SU-DHL-6 (cell line): Measurements from ENCODE around the gene SLC26A9.

Source experiments
- H2AFZ ChIP-seq: fragments of 200-600 bp; sonication (generic); 2 replicates; pipeline ENCODE4 v1.6.1; 2014; ENCODE audit warnings: low read depth, mild to moderate bottlenecking, moderate library complexity, mixed read lengths, antibody characterized with exemption, low read length; ENCODE audit not compliant: severe bottlenecking
- H3F3A ChIP-seq: fragments of 200-600 bp; shearing (Covaris generic); 2 replicates; pipeline ENCODE4 v1.6.0; 2016; ENCODE audit warnings: antibody characterized with exemption, mild to moderate bottlenecking; ENCODE audit not compliant: insufficient read depth
- H3K27ac ChIP-seq: fragments of 200-600 bp; sonication (generic); 2 replicates; pipeline ENCODE4 v1.5.1; 2016; ENCODE audit warnings: low read depth, mild to moderate bottlenecking, low read length, moderate library complexity, mixed read lengths
- H3K27me3 ChIP-seq: fragments of 200-600 bp; sonication (generic), shearing (Covaris generic); 2 replicates; pipeline ENCODE4 v1.6.0; 2014; ENCODE audit warnings: mild to moderate bottlenecking, low read length
- H3K36me3 ChIP-seq: fragments of 200-600 bp; sonication (generic); 2 replicates; pipeline ENCODE4 v1.6.1; 2014; ENCODE audit warnings: mild to moderate bottlenecking, low read length, mixed read lengths
- H3K4me2 ChIP-seq: fragments of 300-600, 200-600 bp; shearing (Covaris generic), sonication (generic); 2 replicates; pipeline ENCODE4 v1.6.0; 2014; ENCODE audit warnings: low read length, low read depth, mild to moderate bottlenecking; ENCODE audit not compliant: poor library complexity, severe bottlenecking
- H3K4me3 ChIP-seq: fragments of 200-600 bp; sonication (generic); 2 replicates; pipeline ENCODE4 v1.5.1; 2014; ENCODE audit warnings: antibody characterized with exemption, low read length, mild to moderate bottlenecking, mixed read lengths; ENCODE audit not compliant: insufficient read depth, poor library complexity, severe bottlenecking
- H3K79me2 ChIP-seq: fragments of 200-600 bp; sonication (generic); 2 replicates; pipeline ENCODE4 v1.6.1; 2014; ENCODE audit warnings: mild to moderate bottlenecking, low read length, moderate library complexity; ENCODE audit not compliant: insufficient read depth
- H3K9ac ChIP-seq: fragments of 200-600 bp; sonication (generic); 2 replicates; pipeline ENCODE4 v1.7.0; 2014; ENCODE audit warnings: mild to moderate bottlenecking, low read length
- H3K9me2 ChIP-seq: fragments of 200-600 bp; sonication (generic); replicated peaks from 2 replicates; pipeline ENCODE4 v1.6.1; 2014; ENCODE audit warnings: low read length; ENCODE audit not compliant: insufficient read depth
- H3K9me3 ChIP-seq: fragments of 200-600 bp; sonication (generic); 2 replicates; pipeline ENCODE4 v1.6.1; 2014; ENCODE audit warnings: low read length, mixed read lengths; ENCODE audit not compliant: insufficient read depth
- H4K20me1 ChIP-seq: fragments of 200-600 bp; sonication (generic); 2 replicates; pipeline ENCODE4 v1.6.1; 2014; ENCODE audit warnings: low read depth, mild to moderate bottlenecking, antibody characterized with exemption, low read length, moderate library complexity, mixed read lengths
- CTCF ChIP-seq: fragments of 200-600 bp; sonication (generic); IDR thresholded peaks from one replicate; pipeline ENCODE4 v1.5.1; 2017; ENCODE audit warnings: antibody characterized with exemption, mild to moderate bottlenecking, low read length, moderate library complexity; ENCODE audit not compliant: insufficient read depth, poor library complexity, severe bottlenecking
- EZH2phosphoT487 ChIP-seq: fragments of 200-600 bp; sonication (generic), shearing (Covaris generic); conservative IDR thresholded peaks from 2 replicates; pipeline ENCODE4 v1.6.1; 2018; ENCODE audit warnings: mild to moderate bottlenecking, antibody characterized with exemption, low read length, moderate library complexity, mixed read lengths

SLC26A9 gene

DNA sequence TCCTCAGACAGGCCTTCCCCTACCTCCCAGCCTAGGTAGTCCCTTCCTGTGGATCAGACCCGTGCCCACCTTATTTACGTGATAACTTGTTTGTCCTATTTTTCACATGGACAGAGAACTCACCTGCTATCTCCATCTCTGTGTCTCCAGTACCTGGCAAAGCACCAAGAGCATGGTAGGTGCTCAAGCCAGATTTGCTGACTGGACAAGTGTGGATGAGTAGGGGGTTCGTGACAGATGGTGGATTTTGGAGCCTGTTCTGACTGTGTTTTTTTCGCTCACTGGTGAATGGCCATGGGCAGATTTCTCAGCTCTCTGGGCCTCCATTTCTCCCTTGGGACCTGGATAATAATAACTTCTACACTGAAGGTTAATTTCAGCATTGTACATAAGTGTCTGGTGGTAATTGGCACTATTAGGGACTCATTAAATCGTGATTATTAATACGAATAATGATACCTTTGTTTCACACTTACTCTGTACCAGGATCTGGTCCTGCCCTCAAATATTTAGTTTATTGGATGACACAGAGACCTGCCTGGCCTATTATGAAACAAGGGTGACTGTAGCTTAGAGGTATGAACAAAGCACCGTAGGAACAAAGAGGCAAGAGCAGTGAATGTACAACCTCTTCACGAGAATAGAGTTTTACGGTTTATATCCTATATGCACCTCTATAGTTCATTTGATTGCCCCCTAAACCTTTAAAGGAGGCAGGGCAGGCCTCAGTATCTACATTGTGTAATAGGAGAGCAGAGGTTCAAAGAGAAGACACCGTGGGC lies 24.5 kb upstream of the SLC26A9 start:
- TF ChIP-seq EZH2phosphoT487 (no peak), CTCF (no peak)
- H3K9me3 ChIP-seq = no peaks in the 10 kb centered on the region
- no peak overlapping the region for H3K9ac ChIP-seq
- no peaks in the 10 kb centered on the region for H3K9me2 ChIP-seq
- no peaks in the 10 kb centered on the region for H3K79me2 ChIP-seq
- no peaks in the 10 kb centered on the region for H4K20me1 ChIP-seq
- H3K36me3 ChIP-seq = no peaks in the 10 kb centered on the region
- no peaks in the 10 kb centered on the region for H3F3A ChIP-seq
- no peak overlapping the region for H3K27ac ChIP-seq
- H2AFZ ChIP-seq = no peak overlapping the region
- H3K4me3 ChIP-seq = no peak overlapping the region
- H3K4me2 ChIP-seq = no peak overlapping the region
- H3K27me3 ChIP-seq = no peaks in the 10 kb centered on the region

DNA sequence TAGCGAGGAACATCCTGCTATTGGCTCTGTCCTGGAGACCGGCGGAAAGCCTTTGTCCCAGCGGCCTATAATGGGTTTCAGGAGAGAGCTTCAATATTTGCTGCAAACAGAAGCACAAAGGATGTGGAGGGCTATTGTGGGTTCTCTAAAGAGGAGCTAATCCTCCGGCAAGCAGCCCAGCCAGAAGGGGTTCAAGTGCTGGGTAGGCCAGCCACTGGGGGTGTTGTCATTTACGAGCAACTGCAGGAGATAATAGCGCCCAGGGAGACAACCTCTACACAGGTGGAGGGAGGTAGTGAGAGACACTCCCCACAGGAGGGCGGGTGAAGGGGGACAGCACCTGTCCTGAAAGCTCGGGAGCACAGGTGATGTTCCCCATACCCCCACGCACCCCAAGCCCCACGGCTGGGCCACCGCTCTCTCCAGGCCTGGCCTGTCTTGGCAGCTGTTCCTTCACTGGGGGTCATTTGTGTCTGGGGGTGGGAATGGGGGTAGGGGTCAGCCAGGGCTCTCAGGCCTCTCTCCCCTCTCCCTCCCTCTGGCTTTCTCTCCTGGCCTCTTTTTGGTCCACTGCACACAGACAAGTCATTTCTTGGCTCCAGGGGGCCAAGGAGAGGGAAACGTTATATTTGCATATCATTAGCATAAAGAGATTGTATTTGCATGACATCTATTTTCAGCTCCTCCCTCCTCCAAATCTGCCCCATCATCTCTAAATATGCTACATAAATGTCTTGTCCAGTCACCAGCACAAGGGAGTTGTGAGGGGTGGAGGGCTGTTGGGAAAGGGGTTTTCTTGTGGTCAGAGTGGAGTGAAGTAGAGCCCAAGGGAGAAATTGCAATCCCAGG lies 22.0 kb upstream of the SLC26A9 start:
- Histone ChIP-seq H3K9me2 (no peaks in the 10 kb centered on the region), H4K20me1 (no peaks in the 10 kb centered on the region), H3K27me3 (no peaks in the 10 kb centered on the region), H3K4me2 (no peak overlapping the region), H3K79me2 (no peaks in the 10 kb centered on the region), H3K4me3 (no peak overlapping the region), H2AFZ (no peak overlapping the region), H3K36me3 (no peaks in the 10 kb centered on the region), H3K9me3 (no peaks in the 10 kb centered on the region), H3K9ac (no peak overlapping the region), H3F3A (no peaks in the 10 kb centered on the region), H3K27ac (no peak overlapping the region)
- TF ChIP-seq CTCF = no peak
- no peak for TF ChIP-seq EZH2phosphoT487

- Histone ChIP-seq H2AFZ (no peak overlapping the region), H3K4me3 (no peak overlapping the region), H3K9ac (no peak overlapping the region), H3F3A (no peaks in the 10 kb centered on the region), H3K79me2 (no peaks in the 10 kb centered on the region), H3K27ac (no peak overlapping the region), H3K36me3 (no peaks in the 10 kb centered on the region), H4K20me1 (no peaks in the 10 kb centered on the region), H3K9me3 (no peaks in the 10 kb centered on the region), H3K9me2 (no peaks in the 10 kb centered on the region), H3K27me3 (no peaks in the 10 kb centered on the region), H3K4me2 (no peak overlapping the region)
- no peak for TF ChIP-seq EZH2phosphoT487
- TF ChIP-seq CTCF = no peak
Observed at GRCh38 chr1:205963352-205964155, 20.3 kb upstream of the SLC26A9 start.
